Activated T-cell treated with anti-CD3 and anti-CD28 coated beads, Interleukin-2, amount 50 U/mL, for 72 hours (primary cell): ENCODE data around the gene RGS13. TPM values are rescaled to one million over a fixed set of nuclear protein-coding genes. Genes with fewer than 3 reads are reported as not detected.

Experiments
- ATAC-seq, 2 donors: fragments of 150-1000 bp; cut with Tn5 transposase; replicated peaks in 1 of 2; 2 replicates each; pipeline ENCODE4 v1.10.0; 2021; ENCODE audit warnings: moderate library complexity in 2 of 2, mild to moderate bottlenecking in 1 of 2
- DNase-seq, 2 donors: peaks; one replicate each; pipeline ENCODE4 v3.0.0; 2021 to 2022; ENCODE audit warnings: mixed read lengths in 1 of 2
- H3K27ac Mint-ChIP-seq: one replicate; pipeline ENCODE4 v1.8.0; 2022; ENCODE audit warnings: mild to moderate bottlenecking, moderate library complexity, mixed read lengths
- H3K27me3 Mint-ChIP-seq: one replicate; pipeline ENCODE4 v1.8.0; 2022; ENCODE audit warnings: low read depth, mixed read lengths
- H3K36me3 Mint-ChIP-seq, 2 donors: one replicate each; pipeline ENCODE4 v1.8.0; 2022; ENCODE audit warnings: mixed read lengths in 2 of 2, mild to moderate bottlenecking in 1 of 2; ENCODE audit not compliant: insufficient read depth in 2 of 2
- H3K4me1 Mint-ChIP-seq: one replicate; pipeline ENCODE4 v1.8.0; 2022; ENCODE audit warnings: low read depth, mixed read lengths
- H3K4me3 Mint-ChIP-seq, 2 donors: one replicate each; pipeline ENCODE4 v1.8.0; 2022; ENCODE audit warnings: mild to moderate bottlenecking in 2 of 2, mixed read lengths in 2 of 2, moderate library complexity in 2 of 2
- H3K9me3 Mint-ChIP-seq, 2 donors: one replicate each; pipeline ENCODE4 v1.8.0; 2022; ENCODE audit warnings: mixed read lengths in 2 of 2
- total RNA-seq, 2 donors: library from RNA; stranded (reverse); gene quantifications; one replicate each; pipeline ENCODE4 v1.2.3, GENCODE V29; 2022

The RGS13 gene
- total RNA-seq, 2 donors from 2014 or later: not detected

GRCh38 chr1:192604979-192605620, 30.8 kb upstream of the RGS13 start:
- Mint-ChIP-seq H3K27ac (no peak overlapping the region), H3K4me1 (peaks cover 41% of the 10 kb centered on the region), H3K4me3 (no peak overlapping the region)

GRCh38 chr1:192608671-192609070, 27.3 kb upstream of the RGS13 start:
- Mint-ChIP-seq H3K36me3 (no peaks in the 10 kb centered on the region), H3K27ac (peak overlapping the region; percentile 12), H3K4me1 (peaks cover 16% of the 10 kb centered on the region), H3K4me3 (peak overlapping the region; percentile 32 to 56), H3K27me3 (no peaks in the 10 kb centered on the region), H3K9me3 (no peaks in the 10 kb centered on the region)
- no peak for DNase-seq
- ATAC-seq: no peak

More at GRCh38 chr1:192604979-192605620, 30.8 kb upstream of the RGS13 start:
- Mint-ChIP-seq H3K27me3 (no peaks in the 10 kb centered on the region), H3K36me3 (no peaks in the 10 kb centered on the region), H3K9me3 (no peaks in the 10 kb centered on the region)
- DNase-seq (no peak), ATAC-seq (no peak)

GRCh38 chr1:192609110-192610079, 26.6 kb upstream of the RGS13 start:
- no peaks in the 10 kb centered on the region for H3K36me3 Mint-ChIP-seq
- H3K4me1 Mint-ChIP-seq: peaks cover 16% of the 10 kb centered on the region
- DNase-seq (peak; percentile 52 to 63), ATAC-seq (peak; percentile 95 to 98)
- no peaks in the 10 kb centered on the region for H3K9me3 Mint-ChIP-seq
- H3K27me3 Mint-ChIP-seq: no peaks in the 10 kb centered on the region
- H3K4me3 Mint-ChIP-seq: peak overlapping the region; percentile 56 to 63
- H3K27ac Mint-ChIP-seq: peak overlapping the region; percentile 43

DNA sequence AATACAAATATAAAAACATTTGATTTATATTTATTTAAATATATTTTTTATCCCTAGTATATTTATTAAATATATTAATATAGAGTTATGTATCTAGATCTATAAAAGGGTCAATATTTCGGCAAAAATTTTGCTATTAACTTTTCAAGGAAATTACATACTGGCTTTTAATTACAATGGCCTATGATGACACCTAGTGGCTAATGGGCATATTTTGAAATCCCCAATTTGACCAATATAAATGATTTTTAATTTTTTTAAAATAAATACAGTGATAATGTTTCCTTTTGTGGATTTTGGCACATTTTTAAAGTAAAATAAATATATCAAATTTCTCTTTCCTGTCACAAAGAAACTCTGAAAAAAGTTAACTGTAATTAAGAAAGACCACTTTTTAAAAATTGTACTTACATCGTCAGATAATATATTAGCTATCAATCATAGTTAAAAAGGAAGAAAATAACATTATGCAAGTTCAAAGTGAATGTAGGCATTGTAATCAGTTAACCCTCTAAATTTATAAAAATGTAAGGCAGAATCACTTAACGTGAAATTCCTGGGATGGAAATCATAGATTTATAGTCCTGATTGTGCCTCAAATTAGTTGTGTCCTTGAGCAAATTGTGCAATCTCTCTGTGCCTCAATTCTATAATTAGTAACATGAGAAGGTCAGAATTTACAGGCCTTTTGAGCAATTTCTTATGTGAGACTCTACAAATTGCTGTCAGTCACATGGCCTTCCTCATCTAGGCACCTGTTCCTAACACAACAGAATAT, 25.6 kb upstream of the RGS13 start:
- no peak overlapping the region for H3K4me3 Mint-ChIP-seq
- DNase-seq: no peak
- no peaks in the 10 kb centered on the region for H3K9me3 Mint-ChIP-seq
- no peaks in the 10 kb centered on the region for H3K27me3 Mint-ChIP-seq
- ATAC-seq: no peak
- peaks cover 16% of the 10 kb centered on the region for H3K4me1 Mint-ChIP-seq
- H3K27ac Mint-ChIP-seq: no peak overlapping the region
- H3K36me3 Mint-ChIP-seq: no peaks in the 10 kb centered on the region

GRCh38 chr1:192615055-192615454, 20.9 kb upstream of the RGS13 start:
- Mint-ChIP-seq H3K27ac (no peak overlapping the region), H3K4me3 (no peak overlapping the region), H3K4me1 (no peaks in the 10 kb centered on the region), H3K27me3 (no peaks in the 10 kb centered on the region), H3K9me3 (no peaks in the 10 kb centered on the region), H3K36me3 (no peaks in the 10 kb centered on the region)
- DNase-seq (no peak), ATAC-seq (no peak)

DNA sequence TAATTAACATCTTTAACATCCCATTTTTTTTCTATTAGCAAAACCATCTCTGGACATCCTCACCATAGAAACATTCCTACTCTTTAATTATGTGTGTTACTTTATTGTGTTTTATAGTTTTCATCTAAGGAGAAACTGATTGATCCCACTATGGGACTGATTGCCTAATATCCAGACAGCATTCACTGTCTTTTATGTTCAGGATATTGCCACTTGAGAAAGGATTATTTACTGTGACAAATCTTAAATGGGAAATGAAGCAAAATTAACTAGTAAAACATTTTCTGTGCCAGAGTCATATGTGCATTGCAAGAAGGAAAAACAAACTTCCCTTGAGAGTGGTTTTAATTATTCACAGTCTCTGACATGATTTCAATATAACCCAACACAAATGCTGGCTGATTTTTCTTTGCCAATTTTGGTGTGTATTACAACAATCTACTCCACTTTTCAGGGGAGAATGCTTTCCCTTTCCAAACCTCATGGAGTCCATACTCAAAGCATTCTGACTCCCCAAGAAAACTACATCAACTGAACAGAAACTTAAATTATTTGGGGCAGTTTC, 15.8 kb upstream of the RGS13 start:
- H3K4me3 Mint-ChIP-seq: no peak overlapping the region
- H3K27ac Mint-ChIP-seq: no peak overlapping the region
- no peak for ATAC-seq
- H3K9me3 Mint-ChIP-seq: peaks cover 0 to 2% of the 10 kb centered on the region in 2 donors
- peaks cover 2% of the 10 kb centered on the region in 2 donors for H3K36me3 Mint-ChIP-seq
- no peaks in the 10 kb centered on the region for H3K4me1 Mint-ChIP-seq
- peaks cover 2% of the 10 kb centered on the region for H3K27me3 Mint-ChIP-seq
- no peak for DNase-seq

DNA sequence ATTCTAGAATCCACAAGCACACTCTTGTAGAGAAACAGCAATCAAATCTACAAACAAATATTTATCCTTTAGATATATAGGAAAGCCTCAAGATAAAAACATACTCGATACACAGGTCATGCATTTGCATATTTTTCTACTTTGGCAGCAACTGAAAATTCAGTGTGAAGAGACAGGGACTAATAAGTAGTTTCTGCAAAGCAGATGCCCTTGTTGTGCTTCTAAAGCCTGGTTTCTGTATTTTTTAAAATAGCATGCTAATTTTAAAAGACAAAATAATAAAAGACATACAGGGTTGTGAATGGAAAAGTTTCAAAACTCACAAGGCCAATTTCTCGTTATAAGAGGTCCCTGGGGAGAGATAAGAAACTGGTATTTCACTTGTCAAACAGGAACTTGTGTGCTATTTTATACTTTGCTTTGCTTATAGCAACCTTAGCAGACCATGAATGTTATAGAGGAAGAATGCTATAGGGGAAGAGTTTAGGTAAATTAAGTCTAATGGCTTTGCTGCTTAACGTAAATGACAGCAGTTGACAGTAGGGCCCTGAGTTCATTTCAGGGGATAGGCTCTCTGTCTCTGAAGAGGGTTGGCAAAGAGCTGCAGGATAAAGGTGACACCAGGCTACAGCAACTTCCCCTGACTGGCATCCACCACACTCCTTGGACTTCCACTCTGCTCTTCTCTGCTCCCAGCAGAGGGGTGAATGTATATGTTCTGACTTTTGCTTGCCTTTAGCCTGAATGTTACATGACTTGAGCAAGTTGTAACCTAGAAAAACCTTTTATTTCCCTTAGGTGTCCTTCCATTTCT, 9.4 kb upstream of the RGS13 start:
- H3K9me3 Mint-ChIP-seq: peaks cover 0 to 2% of the 10 kb centered on the region in 2 donors
- DNase-seq (no peak), ATAC-seq (no peak)
- H3K36me3 Mint-ChIP-seq: peaks cover 2% of the 10 kb centered on the region in 2 donors
- H3K4me3 Mint-ChIP-seq: no peak overlapping the region
- no peak overlapping the region for H3K27ac Mint-ChIP-seq
- peaks cover 6% of the 10 kb centered on the region for H3K4me1 Mint-ChIP-seq
- peaks cover 8% of the 10 kb centered on the region for H3K27me3 Mint-ChIP-seq

- ATAC-seq (no peak), DNase-seq (no peak)
- Mint-ChIP-seq H3K27me3 (peaks cover 13% of the 10 kb centered on the region), H3K4me3 (no peak overlapping the region), H3K9me3 (no peaks in the 10 kb centered on the region), H3K27ac (no peak overlapping the region), H3K4me1 (peaks cover 6% of the 10 kb centered on the region), H3K36me3 (no peaks in the 10 kb centered on the region)
These were observed 8.0 kb upstream of the RGS13 start for GRCh38 chr1:192627901-192628300.

- no peak for DNase-seq
- Mint-ChIP-seq H3K36me3 (no peaks in the 10 kb centered on the region), H3K27ac (no peak overlapping the region), H3K27me3 (peaks cover 17% of the 10 kb centered on the region), H3K4me1 (peaks cover 6% of the 10 kb centered on the region), H3K4me3 (no peak overlapping the region), H3K9me3 (no peaks in the 10 kb centered on the region)
- no peak for ATAC-seq
These were observed 7.4 kb upstream of the RGS13 start for GRCh38 chr1:192628396-192629057.

GRCh38 chr1:192629612-192630011, 6.3 kb upstream of the RGS13 start:
- Mint-ChIP-seq H3K27me3 (peaks cover 23% of the 10 kb centered on the region), H3K9me3 (no peaks in the 10 kb centered on the region), H3K27ac (no peak overlapping the region), H3K4me1 (peaks cover 6% of the 10 kb centered on the region), H3K4me3 (no peak overlapping the region), H3K36me3 (no peaks in the 10 kb centered on the region)
- DNase-seq (no peak), ATAC-seq (no peak)

DNA sequence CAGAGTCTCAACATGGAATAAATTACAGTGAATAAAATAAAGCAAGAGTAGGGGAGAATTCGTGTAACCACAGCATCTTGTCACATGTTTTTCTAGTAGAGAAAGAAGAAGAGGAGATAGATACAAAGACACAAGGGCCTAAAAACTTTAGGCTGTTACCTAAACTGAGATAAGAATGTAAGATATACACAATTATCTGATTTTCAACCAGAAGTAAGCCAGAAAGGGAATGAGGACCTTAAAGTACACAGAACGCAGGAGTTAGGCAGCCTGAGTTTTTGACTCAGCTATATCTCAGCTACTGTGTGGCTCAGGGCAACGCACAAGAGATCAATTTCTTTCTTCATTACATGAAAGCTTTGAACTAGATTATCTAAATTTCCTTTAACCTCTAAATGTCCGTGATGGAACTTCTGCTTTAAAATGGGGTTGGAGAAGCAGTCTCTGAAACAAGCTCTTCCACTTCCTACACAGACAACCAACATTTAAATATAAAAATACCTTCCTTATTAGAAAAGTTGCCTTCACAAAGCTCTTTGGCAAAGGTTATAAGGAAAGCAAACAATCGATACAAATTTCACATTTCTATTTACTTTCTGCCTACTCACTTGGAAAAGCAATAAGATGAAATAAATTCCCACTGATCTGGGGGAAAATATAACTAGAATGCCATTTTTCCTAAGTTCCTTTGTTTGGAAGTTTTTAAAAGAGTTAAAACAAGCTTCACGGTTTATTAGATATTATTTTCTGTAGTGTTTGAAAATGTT, 5.2 kb upstream of the RGS13 start:
- H3K27me3 Mint-ChIP-seq: peaks cover 27% of the 10 kb centered on the region
- H3K36me3 Mint-ChIP-seq: no peaks in the 10 kb centered on the region
- peaks cover 6% of the 10 kb centered on the region for H3K4me1 Mint-ChIP-seq
- no peak overlapping the region for H3K27ac Mint-ChIP-seq
- H3K4me3 Mint-ChIP-seq: no peak overlapping the region
- no peak for DNase-seq
- no peaks in the 10 kb centered on the region for H3K9me3 Mint-ChIP-seq
- no peak for ATAC-seq
